Astrocyte (in vitro differentiated cells and primary cell): ENCODE results near the gene DLX2. TPM values are rescaled to one million over a fixed set of nuclear protein-coding genes. Genes with fewer than 3 reads are reported as not detected.

ENCODE experiments used
- DNase-seq: peaks from one replicate; pipeline ENCODE4 v3.0.0-alpha.2; 2010; ENCODE audit warnings: low read depth
- FAIRE-seq: peaks from 2 replicates; lab custom pipeline; 2011; peaks lifted over from hg19 to GRCh38; lab: Jason Lieb, UNC
- H2AFZ ChIP-seq: 2 replicates; pipeline ENCODE4 v1.6.0; 2012; ENCODE audit warnings: low read depth, low read length, inconsistent platforms
- H3K27ac ChIP-seq: 2 replicates; pipeline ENCODE4 v1.5.1; 2011; ENCODE audit warnings: low read depth, low read length, inconsistent platforms
- H3K27me3 ChIP-seq: 2 replicates; pipeline ENCODE4 v1.6.0; 2011; ENCODE audit warnings: low read length, inconsistent platforms; ENCODE audit not compliant: insufficient read depth
- H3K36me3 ChIP-seq: 2 replicates; pipeline ENCODE4 v1.5.1; 2011; ENCODE audit warnings: low read length, inconsistent platforms; ENCODE audit not compliant: insufficient read depth
- H3K4me1 ChIP-seq: 2 replicates; pipeline ENCODE4 v1.5.1; 2011; ENCODE audit warnings: low read length, inconsistent platforms; ENCODE audit not compliant: insufficient read depth
- H3K4me2 ChIP-seq: 2 replicates; pipeline ENCODE4 v1.6.0; 2012; ENCODE audit warnings: low read length, inconsistent platforms
- H3K4me3 ChIP-seq: 2 replicates; pipeline ENCODE4 v1.5.1; 2011; ENCODE audit warnings: low read depth, mild to moderate bottlenecking, low read length, inconsistent platforms; ENCODE audit not compliant: insufficient read depth
- H3K79me2 ChIP-seq: 2 replicates; pipeline ENCODE4 v1.6.0; 2012; ENCODE audit warnings: mild to moderate bottlenecking, low read length, inconsistent platforms; ENCODE audit not compliant: insufficient read depth
- H3K9ac ChIP-seq: 2 replicates; pipeline ENCODE4 v1.6.0; 2012; ENCODE audit warnings: mild to moderate bottlenecking, low read length, inconsistent platforms
- H3K9me3 ChIP-seq: 2 replicates; pipeline ENCODE4 v1.5.1; 2012; ENCODE audit warnings: low read depth, mild to moderate bottlenecking, low read length, inconsistent platforms; ENCODE audit not compliant: insufficient read depth
- H4K20me1 ChIP-seq: 2 replicates; pipeline ENCODE4 v1.6.0; 2012; ENCODE audit warnings: low read length, inconsistent platforms; ENCODE audit not compliant: insufficient read depth
- H3K27ac Mint-ChIP-seq: one replicate; pipeline ENCODE4 v1.8.0; 2021; ENCODE audit warnings: mild to moderate bottlenecking, mixed read lengths; ENCODE audit not compliant: unreplicated experiment
- H3K27me3 Mint-ChIP-seq: one replicate; pipeline ENCODE4 v1.8.0; 2021; ENCODE audit warnings: low read depth, mixed read lengths; ENCODE audit not compliant: unreplicated experiment
- H3K36me3 Mint-ChIP-seq: one replicate; pipeline ENCODE4 v1.8.0; 2021; ENCODE audit warnings: low read depth, mixed read lengths; ENCODE audit not compliant: unreplicated experiment
- H3K4me1 Mint-ChIP-seq: one replicate; pipeline ENCODE4 v1.8.0; 2021; ENCODE audit warnings: low read depth, mixed read lengths; ENCODE audit not compliant: unreplicated experiment
- H3K4me3 Mint-ChIP-seq: one replicate; pipeline ENCODE4 v1.8.0; 2021; ENCODE audit warnings: mild to moderate bottlenecking, moderate library complexity, mixed read lengths; ENCODE audit not compliant: unreplicated experiment
- H3K9me3 Mint-ChIP-seq: one replicate; pipeline ENCODE4 v1.8.0; 2021; ENCODE audit warnings: mild to moderate bottlenecking, mixed read lengths; ENCODE audit not compliant: unreplicated experiment
- CTCF ChIP-seq: IDR thresholded peaks from 2 replicates; pipeline ENCODE4 v1.5.1; 2011; ENCODE audit warnings: low read depth, mild to moderate bottlenecking, inconsistent platforms, low read length, moderate library complexity; ENCODE audit not compliant: insufficient read depth
- EZH2 ChIP-seq: IDR thresholded peaks from 2 replicates; pipeline ENCODE4 v1.6.1; 2012; ENCODE audit warnings: mild to moderate bottlenecking, low read length, inconsistent platforms; ENCODE audit not compliant: insufficient read depth
- total RNA-seq: library from RNA; stranded (reverse); gene quantifications from 2 replicates; pipeline ENCODE4 v1.2.1, GENCODE V29; 2021

Gene DLX2
- total RNA-seq, 1 donor from 2014 or later, result 2.2 TPM

- H3K4me1 Mint-ChIP-seq, result peaks cover 5% of the 10 kb centered on the region
- FAIRE-seq (no peak), DNase-seq (no peak)
- peak overlapping the region; percentile 63 for H3K27ac Mint-ChIP-seq
- no peaks in the 10 kb centered on the region for H3K79me2 ChIP-seq
- H3K9me3 Mint-ChIP-seq, result peaks cover 28% of the 10 kb centered on the region
- no peak overlapping the region for H3K27ac ChIP-seq
- H3K27me3 Mint-ChIP-seq, result peaks cover 79% of the 10 kb centered on the region
- H3K4me1 ChIP-seq, result peaks cover 6% of the 10 kb centered on the region
- H3K9ac ChIP-seq, result no peak overlapping the region
- H3K36me3 Mint-ChIP-seq, result peaks cover 10% of the 10 kb centered on the region
- peaks cover 66% of the 10 kb centered on the region for H3K27me3 ChIP-seq
- no peaks in the 10 kb centered on the region for H3K36me3 ChIP-seq
- no peak overlapping the region for H2AFZ ChIP-seq
- H3K4me2 ChIP-seq, result no peak overlapping the region
- peak; percentile 93 for TF ChIP-seq EZH2
- TF ChIP-seq CTCF, result no peak
- H4K20me1 ChIP-seq, result peaks cover 30% of the 10 kb centered on the region
- no peaks in the 10 kb centered on the region for H3K9me3 ChIP-seq
- H3K4me3 ChIP-seq, result no peak overlapping the region
- no peak overlapping the region for H3K4me3 Mint-ChIP-seq
Observed at GRCh38 chr2:172081221-172082022, 21.3 kb downstream of the DLX2 start.

- Histone ChIP-seq H3K36me3 (no peaks in the 10 kb centered on the region), H3K4me3 (no peak overlapping the region), H3K9ac (no peak overlapping the region), H3K4me1 (peaks cover 6% of the 10 kb centered on the region), H3K4me2 (no peak overlapping the region), H4K20me1 (peaks cover 30% of the 10 kb centered on the region), H3K9me3 (no peaks in the 10 kb centered on the region), H3K27me3 (peaks cover 59% of the 10 kb centered on the region), H2AFZ (no peak overlapping the region), H3K79me2 (no peaks in the 10 kb centered on the region), H3K27ac (no peak overlapping the region)
- TF ChIP-seq EZH2 (no peak), CTCF (no peak)
- Mint-ChIP-seq H3K27ac (peak overlapping the region; percentile 31), H3K27me3 (peaks cover 79% of the 10 kb centered on the region), H3K4me3 (no peak overlapping the region), H3K36me3 (peaks cover 10% of the 10 kb centered on the region), H3K9me3 (peaks cover 27% of the 10 kb centered on the region), H3K4me1 (peaks cover 4% of the 10 kb centered on the region)
- DNase-seq, result no peak
- FAIRE-seq, result no peak
Observed at GRCh38 chr2:172080641-172081220, 22.0 kb downstream of the DLX2 start.
